Measurements from ENCODE around the gene MRGPRF. TPM values are rescaled to one million over a fixed set of nuclear protein-coding genes. Genes with fewer than 3 reads are reported as not detected.

The MRGPRF gene
- total RNA-seq, 1 experiment from 2014 or later = not detected

DNA sequence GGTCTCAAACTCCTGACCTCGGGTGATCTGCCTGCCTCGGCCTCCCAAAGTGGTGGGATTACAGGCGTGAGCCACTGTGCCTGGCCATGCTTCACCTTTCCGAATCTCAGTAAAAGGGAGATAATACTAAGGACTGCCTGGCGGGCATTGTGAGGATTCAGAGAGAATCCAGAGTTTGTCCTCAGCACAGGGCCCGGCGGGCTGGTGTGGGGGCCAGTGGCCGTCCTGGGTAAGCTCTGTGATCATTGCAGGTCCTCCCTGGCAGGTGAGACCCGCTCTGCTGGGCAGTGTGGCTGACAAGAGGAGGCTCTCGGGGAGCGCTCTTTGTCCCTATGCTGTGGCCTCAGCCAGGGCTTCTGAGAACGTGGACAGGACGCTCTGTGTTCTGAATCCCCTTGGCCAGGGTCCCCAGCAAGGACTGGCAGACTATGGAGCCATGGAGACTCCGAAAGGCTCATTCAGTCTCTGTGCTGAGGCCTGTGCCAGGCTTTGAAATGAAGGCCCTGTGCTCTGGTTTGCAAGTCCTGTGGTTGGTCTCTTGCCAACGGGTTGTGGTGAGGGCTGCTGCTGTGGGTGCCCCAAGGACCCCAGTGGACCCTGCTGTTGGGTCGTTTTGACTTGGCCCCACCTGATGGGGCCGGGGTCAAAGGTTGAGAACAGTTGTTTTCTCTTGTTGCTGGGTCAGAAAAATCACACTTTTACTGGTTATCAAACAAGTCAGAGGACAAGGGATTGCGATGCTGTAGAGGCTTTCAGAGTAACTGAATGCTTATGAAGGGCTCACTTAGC, 37.7 kb upstream of the MRGPRF start:
- no peak for DNase-seq (ENCODE audit: low read depth)

DNA sequence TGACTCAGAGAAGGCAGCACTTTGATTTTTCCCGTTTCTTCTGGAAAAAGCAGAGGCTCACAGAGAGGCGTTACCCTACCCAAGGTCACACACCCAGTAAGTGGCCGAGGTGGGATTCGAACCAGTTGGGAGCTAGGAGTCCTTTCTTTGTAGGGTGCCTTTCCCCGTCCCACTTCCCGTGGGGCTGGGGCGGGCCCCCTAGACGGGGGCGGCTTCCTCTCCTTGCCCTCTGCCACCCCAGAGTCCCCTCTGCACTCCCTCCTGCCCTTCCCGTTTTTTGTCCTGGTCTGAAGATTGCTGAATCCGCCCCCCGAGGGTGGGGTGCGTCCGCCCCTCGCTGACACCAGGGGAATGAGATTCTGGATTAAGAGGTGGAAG, 36.4 kb upstream of the MRGPRF start:
- DNase-seq (ENCODE audit: low read depth) = no peak

DNA sequence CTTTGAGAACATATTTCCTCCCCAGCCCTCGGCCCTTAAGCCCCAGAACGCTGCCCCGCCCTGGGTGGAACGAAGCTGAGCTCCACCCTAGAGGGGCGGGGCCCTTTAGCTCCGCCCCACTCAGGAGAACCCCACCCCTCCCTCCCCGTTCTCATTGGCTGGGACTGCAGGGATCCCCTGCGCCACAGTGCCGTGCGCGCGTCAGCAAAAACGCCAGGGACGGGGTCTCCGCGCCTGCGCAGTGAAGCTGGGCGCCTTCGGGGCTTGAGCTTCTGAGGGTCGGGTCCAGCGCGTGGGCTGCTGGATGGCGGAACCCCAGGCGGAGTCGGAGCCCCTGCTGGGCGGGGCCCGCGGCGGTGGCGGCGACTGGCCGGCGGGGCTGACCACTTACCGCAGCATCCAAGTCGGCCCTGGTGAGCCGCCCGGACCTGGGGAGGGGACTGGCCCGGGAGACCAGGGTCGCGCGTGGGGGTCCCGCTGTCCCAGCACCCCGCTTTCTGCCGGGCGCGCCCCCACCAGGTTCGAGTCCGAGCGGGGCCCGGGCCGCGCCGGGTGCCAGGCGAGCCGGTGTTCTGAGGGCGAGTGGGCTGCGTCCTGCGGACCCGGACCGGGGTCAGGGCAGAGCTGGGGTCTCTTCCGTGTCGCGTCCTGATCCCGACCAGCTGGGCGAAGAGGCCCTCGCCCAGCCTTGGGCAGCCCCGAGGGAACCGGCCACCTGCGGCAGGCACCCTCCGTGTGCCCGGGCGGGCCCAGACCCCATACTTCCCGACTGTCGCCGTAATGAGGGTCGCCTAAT, 35.8 kb upstream of the MRGPRF start, which contains the start of gene TPCN2:
Gene TPCN2, plus strand, starts transcription at position 239 of the 796 bp plus-strand sequence. Its CDS starts 66 bp downstream, at position 305.
- DNase-seq (ENCODE audit: low read depth) = peak; percentile 96

DNA sequence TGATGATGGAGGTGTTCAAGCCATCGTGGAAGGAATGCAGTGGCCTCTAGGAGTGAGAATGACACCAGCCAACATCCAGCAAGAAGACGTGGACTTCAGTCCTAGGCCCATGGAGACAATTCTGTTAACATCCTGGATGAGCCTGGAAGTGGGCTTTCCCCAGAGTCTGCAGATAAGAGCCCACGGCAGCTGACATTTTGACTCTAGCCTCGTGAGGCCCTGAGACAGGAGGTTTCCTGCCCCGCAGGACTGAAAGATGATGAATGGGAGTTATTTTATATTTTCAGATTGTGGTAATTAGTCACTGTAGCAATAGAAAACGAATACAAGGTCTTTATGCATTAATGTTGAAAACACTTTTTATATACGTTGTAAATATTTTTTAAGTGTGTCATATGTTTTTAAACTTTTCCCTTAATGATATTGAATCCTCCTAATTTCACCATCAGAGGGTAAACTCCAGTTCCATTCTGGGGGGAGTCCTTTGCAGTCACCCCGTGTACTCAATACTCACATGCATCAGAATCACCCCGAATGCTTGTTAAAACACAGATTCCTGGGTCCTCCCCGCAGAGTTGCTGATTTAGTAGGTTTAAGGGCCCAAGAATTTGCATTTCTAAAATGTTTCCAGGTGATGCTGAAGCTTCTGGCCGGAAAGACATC, 35.1 kb upstream of the MRGPRF start:
- DNase-seq (ENCODE audit: low read depth) = no peak

DNA sequence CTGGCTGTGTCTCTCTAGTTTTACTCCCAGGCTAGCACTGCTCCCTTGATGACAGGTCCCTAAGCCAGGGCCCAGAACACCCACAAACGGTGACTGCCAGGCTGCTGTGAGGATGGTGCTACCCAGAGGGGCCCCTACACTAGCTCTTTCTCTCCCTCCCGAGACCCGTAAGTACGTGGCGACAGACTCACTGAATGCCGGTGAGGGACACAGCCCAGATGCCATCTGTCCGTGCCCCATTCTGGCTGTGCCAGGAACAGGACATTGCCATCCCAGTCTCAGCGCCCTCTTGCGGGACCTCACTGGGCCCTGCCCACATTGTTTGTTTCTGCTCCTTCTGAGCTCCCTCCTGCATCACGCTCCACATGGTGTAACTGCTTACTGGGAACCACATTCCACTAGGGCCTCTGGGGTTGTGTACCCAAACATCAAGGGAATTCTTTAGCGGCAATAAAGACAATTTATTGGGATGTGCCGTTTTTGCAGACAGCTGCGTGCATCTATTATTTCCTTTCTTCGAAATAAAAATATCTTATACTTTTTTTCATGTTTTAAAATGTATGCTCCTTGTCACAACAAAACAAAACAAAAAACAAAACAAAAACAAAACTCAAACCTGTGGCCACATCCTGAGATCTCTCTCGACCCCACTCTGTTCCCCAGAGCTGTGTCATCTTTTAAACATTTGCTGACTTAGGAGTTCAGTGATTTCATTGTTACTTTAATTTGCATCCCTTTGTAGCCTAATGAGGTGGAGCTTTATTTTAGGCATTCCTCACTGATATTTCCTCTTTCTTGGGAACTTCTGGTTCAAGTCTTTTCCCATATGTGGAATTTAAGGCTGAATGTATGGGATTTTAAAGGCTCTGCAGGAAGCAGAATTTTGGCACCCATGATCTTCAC, 31.3 kb upstream of the MRGPRF start:
- peak; percentile 72 for DNase-seq (ENCODE audit: low read depth)

DNA sequence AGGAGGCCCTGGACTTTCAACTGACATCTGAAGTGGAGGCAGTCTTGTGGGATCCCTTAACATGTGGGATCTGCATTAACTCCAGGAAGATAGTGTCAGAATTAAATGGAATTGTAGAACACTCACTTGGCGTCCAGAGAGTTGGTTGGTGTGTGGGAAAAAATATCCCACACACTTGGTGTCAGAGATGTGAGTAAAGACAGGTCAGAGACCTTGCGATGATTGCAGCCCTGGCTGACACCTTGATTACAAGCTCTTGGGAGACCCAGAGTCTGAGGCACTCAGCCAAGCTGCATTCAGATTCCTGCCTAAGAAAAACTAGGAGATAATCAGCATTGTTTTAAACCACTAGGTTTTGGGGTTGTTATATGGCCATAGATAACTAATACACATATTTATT, 28.5 kb upstream of the MRGPRF start:
- no peak for DNase-seq (ENCODE audit: low read depth)

DNA sequence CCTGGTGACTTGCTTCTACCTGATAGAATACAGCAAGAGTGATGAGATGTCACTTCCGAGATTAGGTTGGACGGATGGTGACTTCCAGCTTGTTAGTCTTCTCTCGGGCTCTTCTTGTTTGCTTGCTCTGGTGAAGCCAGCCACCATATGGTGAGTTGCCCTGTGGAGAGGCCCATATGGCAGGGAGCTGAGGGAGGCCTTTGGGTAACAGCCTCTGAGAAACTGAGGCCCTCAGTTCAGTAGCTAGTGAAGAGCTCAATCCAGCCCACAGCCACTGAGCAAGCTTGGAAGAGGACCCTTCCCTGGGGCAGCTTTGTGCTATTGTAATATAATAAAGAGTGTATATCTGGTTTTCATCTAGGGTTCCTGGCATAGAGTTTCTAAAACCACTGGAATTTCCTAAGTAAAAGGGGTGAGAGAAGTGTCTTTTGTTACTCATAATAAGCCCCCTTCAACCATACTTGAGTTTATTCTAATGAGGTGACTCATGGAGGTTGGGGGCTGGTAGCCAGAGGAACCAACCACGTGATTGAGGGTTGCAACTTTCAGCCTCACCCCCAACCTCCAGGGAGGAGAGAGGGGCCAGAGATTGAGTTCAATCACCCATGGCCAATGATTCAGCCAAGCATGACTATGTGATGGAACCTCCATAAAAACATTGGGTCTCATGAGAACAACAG, 27.7 kb upstream of the MRGPRF start:
- DNase-seq (ENCODE audit: low read depth) = peak; percentile 81

DNA sequence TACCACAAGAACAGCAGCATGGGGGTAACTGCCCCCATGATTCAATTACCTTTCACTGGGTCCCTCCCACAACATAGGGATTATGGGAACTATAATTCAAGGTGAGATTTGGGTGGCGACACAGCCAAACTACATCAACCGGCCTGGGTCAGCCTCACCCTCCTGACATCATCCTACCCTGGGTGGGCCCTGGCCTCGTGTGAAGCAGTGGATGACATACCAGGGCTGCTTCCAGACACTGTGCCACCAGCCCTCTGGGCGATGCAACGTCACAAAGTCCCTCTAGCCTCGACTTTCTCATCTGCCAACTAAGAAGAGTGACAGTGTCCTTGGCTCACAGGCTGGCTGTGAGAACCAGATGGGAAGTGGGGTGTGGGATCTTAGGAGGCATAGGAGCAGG, 27.0 kb upstream of the MRGPRF start:
- DNase-seq (ENCODE audit: low read depth) = no peak

DNA sequence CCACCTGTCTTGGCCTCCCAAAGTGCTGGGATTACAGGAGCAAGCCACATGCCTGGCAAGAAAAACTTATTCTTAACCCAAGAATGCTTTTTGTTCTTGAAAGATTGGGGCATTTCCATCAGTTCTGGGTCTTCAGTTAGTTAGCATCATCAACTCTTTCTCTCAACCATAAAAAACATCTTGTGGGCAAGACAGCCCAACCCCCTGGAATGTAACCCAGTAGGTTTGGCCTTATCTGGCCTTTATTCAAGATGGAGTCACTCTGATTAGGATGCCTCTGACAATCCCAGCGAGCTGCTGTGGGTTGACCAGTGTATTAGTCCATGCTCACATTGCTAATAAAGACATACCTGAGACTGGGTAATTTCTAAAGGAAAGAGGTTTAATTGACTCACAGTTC, 26.5 kb upstream of the MRGPRF start:
- no peak for DNase-seq (ENCODE audit: low read depth)

DNA sequence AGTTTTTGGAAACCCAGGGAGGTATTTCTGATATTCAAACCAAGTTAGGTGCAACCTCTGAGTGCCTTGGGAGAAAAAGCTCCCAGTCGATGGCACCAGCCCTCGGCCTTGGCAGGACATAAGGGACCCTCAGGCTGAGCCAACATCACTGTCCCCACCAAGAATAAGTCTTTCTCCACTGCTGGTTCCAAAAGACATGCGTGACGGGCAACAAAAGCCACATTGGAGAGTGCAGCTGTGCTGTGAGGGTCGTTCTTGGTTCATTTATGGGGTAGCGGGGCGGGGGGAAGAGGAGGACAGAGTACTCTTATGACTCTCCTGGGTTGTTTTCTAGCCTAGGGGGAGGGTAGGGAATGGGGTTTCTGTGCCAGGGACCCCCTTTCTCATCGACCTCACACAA, 24.5 kb upstream of the MRGPRF start:
- no peak for DNase-seq (ENCODE audit: low read depth)

DNA sequence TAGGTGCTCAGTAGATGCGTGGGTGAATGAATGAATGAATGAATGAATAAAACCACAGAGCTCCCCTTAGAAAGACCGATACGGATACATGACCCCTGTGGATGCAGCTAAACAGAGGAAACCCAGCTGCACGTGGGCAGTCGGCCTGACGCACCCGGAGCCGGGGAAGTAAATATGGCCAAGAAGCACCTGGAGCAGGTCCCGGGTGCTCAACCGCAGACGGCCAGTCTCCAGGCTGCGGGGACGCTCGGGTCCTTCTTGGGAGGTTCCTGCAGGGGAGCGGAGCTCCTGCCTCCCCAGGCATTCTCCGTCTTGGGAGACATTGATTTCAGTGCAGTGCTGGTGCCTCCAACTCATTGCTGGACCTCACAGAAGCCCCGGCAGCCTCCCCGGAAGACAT, 24.0 kb upstream of the MRGPRF start:
- DNase-seq (ENCODE audit: low read depth) = no peak

DNA sequence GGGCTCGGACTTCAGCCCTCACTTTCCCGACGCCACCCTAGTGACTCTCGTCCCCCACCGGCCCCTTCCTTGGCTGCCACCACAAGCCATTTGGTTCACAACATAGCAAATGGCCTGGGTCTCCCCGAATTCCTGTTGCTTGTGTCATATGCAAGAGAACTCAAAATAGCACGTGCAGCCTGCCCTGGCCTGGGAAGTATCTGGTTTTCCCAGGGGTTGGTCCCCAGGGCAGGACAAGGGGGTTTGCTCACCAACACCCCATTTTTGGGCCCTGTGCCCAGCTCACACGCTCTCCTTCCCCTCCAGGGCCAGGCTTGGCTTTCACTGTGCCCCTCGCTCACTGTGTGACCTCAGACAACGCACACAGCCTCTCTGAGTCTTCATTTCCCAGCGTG, 22.9 kb upstream of the MRGPRF start:
- DNase-seq (ENCODE audit: low read depth) = no peak

DNA sequence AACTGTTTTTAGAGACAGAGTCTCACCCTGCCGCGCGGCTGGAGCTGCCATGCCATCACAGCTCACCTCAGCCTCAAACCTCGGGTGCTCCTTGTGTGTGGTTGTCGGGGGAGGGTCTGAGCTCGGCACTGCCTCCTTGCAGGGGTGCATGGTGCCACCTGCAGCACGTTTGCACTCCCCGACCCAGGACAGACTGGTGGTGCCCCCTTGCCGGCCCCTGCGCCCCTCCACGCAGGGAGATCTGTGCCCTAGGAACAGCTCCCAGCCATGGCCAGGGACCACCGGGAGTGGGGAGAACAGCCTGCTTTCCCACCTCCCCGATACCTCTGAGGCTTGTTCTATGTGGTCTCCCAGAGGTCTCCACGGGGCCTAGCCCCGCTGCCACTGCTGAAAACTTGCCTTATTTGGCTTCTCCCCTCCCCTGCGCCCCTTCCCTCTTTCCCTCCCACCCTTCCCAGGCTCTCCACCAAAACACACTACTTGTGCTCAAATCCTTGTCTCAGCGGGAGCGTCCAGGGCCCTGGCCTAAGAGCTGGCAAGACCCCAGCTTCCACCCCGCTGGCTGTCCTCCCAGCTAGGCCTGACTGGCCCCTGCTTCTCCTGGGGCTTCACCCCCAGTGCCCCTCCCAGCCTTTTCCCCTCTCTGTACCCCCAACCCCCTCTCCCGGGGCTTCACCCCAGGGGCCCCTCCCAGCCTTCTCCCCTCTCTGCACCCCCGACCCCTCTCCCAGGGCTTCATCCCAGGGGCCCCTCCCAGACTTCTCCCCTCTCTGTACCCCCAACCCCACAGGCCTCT, 22.3 kb upstream of the MRGPRF start:
- no peak for DNase-seq (ENCODE audit: low read depth)

DNA sequence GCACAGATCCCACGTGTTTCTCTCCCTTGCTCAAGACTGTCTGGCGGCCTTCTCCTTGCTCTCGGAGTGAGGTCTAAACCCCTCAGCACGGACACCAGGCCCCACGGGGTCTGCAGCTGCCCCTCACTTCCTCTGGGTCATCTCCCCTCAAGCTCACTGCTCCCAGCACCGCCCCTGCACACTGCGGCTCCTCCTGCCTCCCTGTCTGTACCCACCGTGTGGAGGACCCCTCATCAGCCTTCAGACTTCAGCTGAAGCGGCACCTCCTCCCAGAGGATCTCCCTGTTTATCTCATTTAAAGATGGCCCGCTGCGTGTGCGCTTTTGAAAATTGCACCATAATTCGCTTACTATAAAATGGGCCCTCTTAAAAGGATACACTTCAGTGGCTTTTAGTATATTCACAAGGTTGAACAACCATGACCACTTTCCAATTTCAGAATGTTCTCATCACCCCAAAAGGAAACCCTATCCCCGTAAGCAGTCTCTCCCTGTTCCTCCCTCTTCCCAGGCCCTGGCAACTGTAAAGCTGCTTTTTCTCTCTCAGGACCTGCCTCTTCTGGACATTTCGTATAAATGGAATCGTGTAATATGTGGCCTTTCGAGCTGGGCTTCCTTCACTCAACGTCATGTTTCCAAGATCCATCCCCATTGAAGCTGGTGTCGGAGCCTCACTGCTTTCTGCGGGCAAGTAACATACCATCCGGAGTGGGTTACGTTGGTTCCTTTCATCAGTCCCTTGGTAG, 21.2 kb upstream of the MRGPRF start:
- DNase-seq (ENCODE audit: low read depth) = no peak

DNA sequence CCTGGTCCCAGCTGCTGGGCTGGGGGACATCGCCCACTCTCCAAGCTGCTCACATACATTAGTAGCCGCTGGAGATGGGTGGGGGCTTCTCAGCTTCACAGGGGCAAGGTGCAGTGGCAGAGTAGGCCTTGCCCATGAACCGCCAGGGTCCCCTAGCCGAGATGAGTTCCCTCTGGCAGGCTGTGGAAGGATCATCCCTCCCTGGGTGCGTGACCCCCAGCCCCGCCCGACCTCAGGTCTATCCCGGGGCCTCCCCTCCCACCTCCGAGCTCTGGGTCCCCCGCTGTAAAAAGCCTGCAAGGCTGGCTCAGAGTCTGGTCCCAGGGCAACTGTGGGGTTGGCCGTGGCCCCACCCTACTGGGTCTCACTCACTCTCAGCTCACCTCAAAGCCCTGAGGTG, 20.4 kb upstream of the MRGPRF start:
- DNase-seq (ENCODE audit: low read depth) = no peak

DNA sequence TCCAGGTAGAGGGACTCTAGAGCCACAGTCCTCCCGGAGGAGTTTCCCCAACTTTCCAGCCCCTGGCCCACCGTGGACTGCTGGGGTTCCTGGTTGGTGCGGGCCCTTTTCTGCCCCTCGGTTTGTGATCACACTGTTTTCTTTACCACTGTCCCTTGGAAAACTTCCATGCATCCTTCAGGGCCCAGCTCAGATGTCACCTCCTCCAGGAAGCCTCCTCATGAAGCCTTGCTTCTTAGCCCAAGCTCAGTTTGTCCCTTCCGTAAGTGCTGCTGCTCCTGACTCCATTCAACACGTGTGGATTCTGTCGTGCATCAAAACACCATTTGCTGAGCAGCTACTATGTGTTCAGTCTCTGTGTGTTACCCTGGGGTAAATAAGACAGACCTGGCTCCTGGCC, 19.8 kb upstream of the MRGPRF start:
- no peak for DNase-seq (ENCODE audit: low read depth)

DNA sequence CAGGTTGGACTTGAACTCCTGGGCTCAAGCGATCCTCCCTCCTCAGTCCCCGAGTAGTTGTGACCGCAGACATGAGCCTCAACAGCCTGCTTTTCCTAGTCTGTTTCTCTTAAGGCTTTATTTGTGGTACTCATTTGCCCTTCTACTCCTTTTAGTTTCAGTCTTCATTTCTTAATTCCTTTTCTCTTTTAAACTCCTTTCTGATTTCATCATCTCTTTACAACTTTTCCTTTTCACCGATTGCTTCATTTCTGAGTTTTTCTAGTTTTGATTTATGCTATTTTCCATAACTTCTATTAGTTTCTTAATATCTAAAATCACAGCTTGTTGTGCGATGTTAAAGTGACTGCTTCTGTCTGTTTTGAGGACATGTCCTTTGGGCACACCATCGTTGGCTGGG, 17.3 kb upstream of the MRGPRF start:
- no peak for DNase-seq (ENCODE audit: low read depth)

DNA sequence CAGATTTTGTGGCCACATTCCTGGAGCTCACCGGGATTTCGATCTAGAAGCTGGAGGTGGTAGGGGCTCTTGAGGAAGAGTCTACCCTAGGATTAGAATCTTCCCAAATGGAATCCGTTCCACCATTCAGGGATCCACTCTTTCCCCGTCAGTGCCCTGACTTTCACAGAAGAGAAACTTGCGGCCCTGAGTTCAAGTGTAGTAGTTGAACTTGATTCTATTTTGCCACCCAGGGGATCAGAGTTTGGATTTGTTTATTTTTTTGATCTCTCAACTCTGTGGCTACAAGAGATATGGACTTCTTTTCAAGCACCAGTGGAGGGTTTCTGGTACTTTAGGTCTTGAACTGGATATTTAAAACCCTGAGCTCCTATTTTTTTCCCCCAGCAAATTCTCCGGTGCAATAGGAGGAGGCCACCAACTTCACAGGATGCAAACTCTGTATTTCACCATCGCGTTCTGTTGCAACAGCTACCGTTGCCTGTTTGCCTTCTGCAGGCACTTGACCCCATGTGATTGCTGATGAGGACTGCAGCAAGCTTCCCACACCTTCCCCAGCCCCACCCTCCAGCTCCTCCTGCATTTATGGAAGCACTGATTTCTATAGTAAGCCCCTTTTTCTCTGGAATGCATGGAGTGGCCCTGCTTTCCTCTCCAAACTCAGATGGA, 14.8 kb upstream of the MRGPRF start:
- no peak for DNase-seq (ENCODE audit: low read depth)

DNA sequence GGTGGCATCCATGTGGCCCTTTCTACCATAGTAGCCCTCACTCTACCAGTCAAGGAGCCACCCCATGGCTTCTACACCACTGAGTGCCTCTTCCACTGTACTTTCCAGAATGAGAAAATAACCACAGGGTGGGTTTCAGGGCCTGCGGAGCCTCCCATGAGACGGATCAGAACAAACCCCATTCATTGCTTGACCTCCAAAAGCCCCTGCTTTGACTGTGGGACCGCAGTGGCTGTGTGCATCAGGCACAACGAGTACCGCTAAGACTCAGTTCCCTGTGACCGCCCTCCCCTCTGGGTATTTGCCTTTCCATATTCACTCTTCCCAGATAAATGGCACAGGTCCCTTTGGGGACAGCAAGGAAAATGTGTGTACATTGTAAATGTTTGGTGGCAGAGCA, 11.5 kb upstream of the MRGPRF start:
- DNase-seq (ENCODE audit: low read depth) = no peak
